ENCODE data around the gene EPHB1. TPM values are rescaled to one million over a fixed set of nuclear protein-coding genes. Genes with fewer than 3 reads are reported as not detected.

The EPHB1 gene
- polyA plus RNA-seq, 3 donors, result 0.06 to 0.55 TPM; not detected in 1

DNA sequence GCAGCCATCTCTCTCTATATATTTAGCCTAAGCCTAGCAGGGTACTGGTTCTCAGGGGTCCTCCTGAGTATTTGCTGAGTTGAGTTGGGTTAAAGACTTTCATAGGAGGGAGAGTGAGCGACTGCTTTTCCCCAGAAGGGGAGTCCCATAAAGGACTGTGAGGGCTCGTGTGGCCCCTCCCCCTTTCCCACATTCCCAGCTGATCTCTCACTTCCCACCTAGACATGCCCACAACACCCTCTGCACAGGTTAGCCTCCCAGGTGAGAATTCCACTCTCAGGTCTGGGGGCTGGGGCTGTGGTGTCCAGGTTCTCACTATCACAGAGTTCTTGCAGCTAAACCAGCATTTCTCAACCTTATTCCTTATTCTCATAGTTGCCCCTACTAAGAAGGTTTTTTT, 15.8 kb downstream of the EPHB1 start:
- H3K9me3 ChIP-seq (replicated peaks in 1 of 2; ENCODE audit: control insufficient read depth in 1 of 2, insufficient read depth in 1 of 2, low read length in 2 of 2), result no peaks in the 10 kb centered on the region
- no peak for DNase-seq
- no peak overlapping the region for H3K4me2 ChIP-seq (replicated peaks; ENCODE audit: extremely low read depth, low read length, poor library complexity, severe bottlenecking)
- H3K27me3 Mint-ChIP-seq (ENCODE audit: low read depth in 3 of 3), result peaks cover 7 to 19% (median 9%) of the 10 kb centered on the region in 3 donors
- intact Hi-C loops (cut with micrococcal nuclease), result no loop called here
- no peaks in the 10 kb centered on the region for H3K36me3 ChIP-seq (replicated peaks in 1 of 2; ENCODE audit: control insufficient read depth in 1 of 2, insufficient read depth in 2 of 2, low read length in 2 of 2)
- TF ChIP-seq, protein P1, sequence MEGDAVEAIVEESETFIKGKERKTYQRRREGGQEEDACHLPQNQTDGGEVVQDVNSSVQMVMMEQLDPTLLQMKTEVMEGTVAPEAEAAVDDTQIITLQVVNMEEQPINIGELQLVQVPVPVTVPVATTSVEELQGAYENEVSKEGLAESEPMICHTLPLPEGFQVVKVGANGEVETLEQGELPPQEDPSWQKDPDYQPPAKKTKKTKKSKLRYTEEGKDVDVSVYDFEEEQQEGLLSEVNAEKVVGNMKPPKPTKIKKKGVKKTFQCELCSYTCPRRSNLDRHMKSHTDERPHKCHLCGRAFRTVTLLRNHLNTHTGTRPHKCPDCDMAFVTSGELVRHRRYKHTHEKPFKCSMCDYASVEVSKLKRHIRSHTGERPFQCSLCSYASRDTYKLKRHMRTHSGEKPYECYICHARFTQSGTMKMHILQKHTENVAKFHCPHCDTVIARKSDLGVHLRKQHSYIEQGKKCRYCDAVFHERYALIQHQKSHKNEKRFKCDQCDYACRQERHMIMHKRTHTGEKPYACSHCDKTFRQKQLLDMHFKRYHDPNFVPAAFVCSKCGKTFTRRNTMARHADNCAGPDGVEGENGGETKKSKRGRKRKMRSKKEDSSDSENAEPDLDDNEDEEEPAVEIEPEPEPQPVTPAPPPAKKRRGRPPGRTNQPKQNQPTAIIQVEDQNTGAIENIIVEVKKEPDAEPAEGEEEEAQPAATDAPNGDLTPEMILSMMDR (IDR thresholded peaks at IDR 0.05), result no peak
- H3K4me3 ChIP-seq (replicated peaks in 1 of 3; ENCODE audit: low read depth in 2 of 3, low read length in 3 of 3), result no peak overlapping the region
- H3K9ac ChIP-seq (ENCODE audit: insufficient read depth, low read length, poor library complexity, severe bottlenecking), result no peak overlapping the region
- H3K4me3 Mint-ChIP-seq, result no peak overlapping the region
- H2AFZ ChIP-seq (ENCODE audit: insufficient read depth, low read depth, low read length, poor library complexity, severe bottlenecking), result no peak overlapping the region
- WGBS (ENCODE audit: insufficient coverage), result no CpG with 5 or more reads among the region's 2 CpGs
- peaks cover 0 to 2% (median 0%) of the 10 kb centered on the region in 7 donors for H3K9me3 Mint-ChIP-seq
- no peaks in the 10 kb centered on the region for H3K36me3 Mint-ChIP-seq
- H3K4me1 Mint-ChIP-seq, result no peaks in the 10 kb centered on the region
- no peaks in the 10 kb centered on the region for H4K20me1 ChIP-seq (ENCODE audit: insufficient read depth, low read length)
- no peaks in the 10 kb centered on the region for H3K27me3 ChIP-seq (ENCODE audit: control insufficient read depth in 2 of 2, insufficient read depth in 2 of 2, low read length in 2 of 2)
- no peaks in the 10 kb centered on the region for H3K79me2 ChIP-seq (ENCODE audit: insufficient read depth, low read length)
- no peak overlapping the region for H3K27ac ChIP-seq (ENCODE audit: low read depth in 1 of 2, low read length in 2 of 2)
- no peaks in the 10 kb centered on the region for H3K4me1 ChIP-seq (ENCODE audit: control insufficient read depth in 1 of 2, insufficient read depth in 2 of 2, low read length in 2 of 2)
- no peak overlapping the region for H3K27ac Mint-ChIP-seq

DNA sequence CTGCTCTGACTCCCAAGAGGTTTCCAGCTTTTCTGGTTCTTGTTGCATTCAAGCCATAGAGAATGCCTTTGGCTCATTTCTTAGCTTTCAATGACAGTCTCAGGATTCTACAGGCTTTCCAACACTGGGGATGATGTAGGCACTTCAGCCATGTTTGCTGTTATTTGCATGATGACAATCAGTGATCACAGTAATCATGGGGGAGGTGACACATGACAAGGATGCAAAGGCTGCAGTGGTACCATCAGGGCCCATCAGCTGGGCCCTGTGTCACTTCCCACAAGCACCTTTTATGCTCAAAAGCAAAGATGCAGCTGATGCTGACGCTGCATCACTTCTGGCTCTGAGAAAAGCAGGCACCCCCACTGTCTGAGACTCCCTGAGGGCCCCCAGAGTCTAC, 18.6 kb downstream of the EPHB1 start:
- WGBS (ENCODE audit: insufficient coverage), result 67% methylated on average over 1 of the region's 1 CpG
- TF ChIP-seq, protein P1 (IDR thresholded peaks at IDR 0.05), result no peak
- no peak for DNase-seq

More for the DNA sequence above, 18.6 kb downstream of the EPHB1 start:
- peaks cover 4 to 9% (median 8%) of the 10 kb centered on the region in 3 donors for H3K27me3 Mint-ChIP-seq (ENCODE audit: low read depth in 3 of 3)
- Histone ChIP-seq H4K20me1 (ENCODE audit: insufficient read depth, low read length) (no peaks in the 10 kb centered on the region), H3K4me3 (replicated peaks in 1 of 3; ENCODE audit: low read depth in 2 of 3, low read length in 3 of 3) (no peak overlapping the region), H2AFZ (ENCODE audit: insufficient read depth, low read depth, low read length, poor library complexity, severe bottlenecking) (no peak overlapping the region), H3K4me2 (replicated peaks; ENCODE audit: extremely low read depth, low read length, poor library complexity, severe bottlenecking) (no peak overlapping the region), H3K9me3 (replicated peaks in 1 of 2; ENCODE audit: control insufficient read depth in 1 of 2, insufficient read depth in 1 of 2, low read length in 2 of 2) (no peaks in the 10 kb centered on the region), H3K27ac (ENCODE audit: low read depth in 1 of 2, low read length in 2 of 2) (no peak overlapping the region), H3K9ac (ENCODE audit: insufficient read depth, low read length, poor library complexity, severe bottlenecking) (no peak overlapping the region), H3K79me2 (ENCODE audit: insufficient read depth, low read length) (no peaks in the 10 kb centered on the region), H3K36me3 (replicated peaks in 1 of 2; ENCODE audit: control insufficient read depth in 1 of 2, insufficient read depth in 2 of 2, low read length in 2 of 2) (no peaks in the 10 kb centered on the region), H3K4me1 (ENCODE audit: control insufficient read depth in 1 of 2, insufficient read depth in 2 of 2, low read length in 2 of 2) (no peaks in the 10 kb centered on the region), H3K27me3 (ENCODE audit: control insufficient read depth in 2 of 2, insufficient read depth in 2 of 2, low read length in 2 of 2) (no peaks in the 10 kb centered on the region)
- H3K4me1 Mint-ChIP-seq, result no peaks in the 10 kb centered on the region
- no peak overlapping the region for H3K27ac Mint-ChIP-seq
- H3K9me3 Mint-ChIP-seq, result peaks cover 0 to 3% (median 0%) of the 10 kb centered on the region in 7 donors
- intact Hi-C loops (cut with micrococcal nuclease), result no loop called here
- no peaks in the 10 kb centered on the region for H3K36me3 Mint-ChIP-seq
- H3K4me3 Mint-ChIP-seq, result no peak overlapping the region
